GM12865 (cell line): ENCODE data around the gene OR4D2.

ENCODE experiments used
- DNase-seq: peaks from one replicate; pipeline ENCODE4 v3.0.0; 2010; ENCODE audit warnings: low read depth
- H3K4me3 ChIP-seq: 2 replicates; pipeline ENCODE4 v1.5.1; 2011; ENCODE audit warnings: mild to moderate bottlenecking, low read depth, low read length, control low read depth
- TF ChIP-seq, protein P1 (sequence below): IDR thresholded peaks from 2 replicates; pipeline ENCODE4 v1.5.1; 2011; ENCODE audit warnings: low read length, control low read depth, low read depth, inconsistent platforms; ENCODE audit not compliant: insufficient read depth; ENCODE audit errors: missing control alignments

OR4D2 gene

DNA sequence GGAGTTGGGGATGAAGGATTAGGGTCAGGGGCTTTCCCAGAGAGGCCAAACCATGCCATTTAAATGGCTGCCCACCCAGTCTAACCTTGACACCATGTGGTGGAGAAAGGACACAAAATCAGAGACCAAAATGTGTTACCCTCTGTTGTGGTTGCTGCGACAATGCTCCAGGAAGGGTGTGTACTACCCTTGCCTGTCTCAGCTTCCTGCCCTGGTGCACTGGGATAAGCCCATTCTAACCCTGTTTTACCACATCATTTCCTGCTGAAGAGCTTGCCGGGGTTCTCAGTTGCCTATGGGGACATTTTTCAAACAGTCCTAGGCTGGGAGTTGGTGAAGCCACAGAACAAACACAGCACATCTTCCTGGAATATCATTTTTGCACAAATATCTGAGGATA lies 13.7 kb upstream of the OR4D2 start:
- TF ChIP-seq, protein P1, sequence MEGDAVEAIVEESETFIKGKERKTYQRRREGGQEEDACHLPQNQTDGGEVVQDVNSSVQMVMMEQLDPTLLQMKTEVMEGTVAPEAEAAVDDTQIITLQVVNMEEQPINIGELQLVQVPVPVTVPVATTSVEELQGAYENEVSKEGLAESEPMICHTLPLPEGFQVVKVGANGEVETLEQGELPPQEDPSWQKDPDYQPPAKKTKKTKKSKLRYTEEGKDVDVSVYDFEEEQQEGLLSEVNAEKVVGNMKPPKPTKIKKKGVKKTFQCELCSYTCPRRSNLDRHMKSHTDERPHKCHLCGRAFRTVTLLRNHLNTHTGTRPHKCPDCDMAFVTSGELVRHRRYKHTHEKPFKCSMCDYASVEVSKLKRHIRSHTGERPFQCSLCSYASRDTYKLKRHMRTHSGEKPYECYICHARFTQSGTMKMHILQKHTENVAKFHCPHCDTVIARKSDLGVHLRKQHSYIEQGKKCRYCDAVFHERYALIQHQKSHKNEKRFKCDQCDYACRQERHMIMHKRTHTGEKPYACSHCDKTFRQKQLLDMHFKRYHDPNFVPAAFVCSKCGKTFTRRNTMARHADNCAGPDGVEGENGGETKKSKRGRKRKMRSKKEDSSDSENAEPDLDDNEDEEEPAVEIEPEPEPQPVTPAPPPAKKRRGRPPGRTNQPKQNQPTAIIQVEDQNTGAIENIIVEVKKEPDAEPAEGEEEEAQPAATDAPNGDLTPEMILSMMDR = no peak
- no peak overlapping the region for H3K4me3 ChIP-seq

DNA sequence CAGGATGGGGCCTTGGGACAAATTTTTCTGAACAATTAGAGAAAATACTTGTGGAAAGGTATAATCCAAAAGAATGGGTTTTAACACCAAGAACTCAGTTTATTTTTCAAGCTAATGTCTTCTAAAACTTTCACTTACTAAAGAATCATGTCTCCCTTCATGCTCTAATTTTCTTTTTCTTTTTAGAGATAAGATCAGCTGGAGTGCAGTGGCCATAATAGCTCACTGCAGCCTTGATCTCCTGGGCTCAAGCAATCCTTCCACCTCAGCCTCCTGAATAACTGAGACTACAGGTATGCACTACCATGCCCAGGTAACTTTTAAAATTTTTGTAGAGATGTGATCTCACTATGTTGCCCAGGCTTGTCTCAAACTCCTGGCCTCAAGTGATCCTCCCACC lies 13.1 kb upstream of the OR4D2 start:
- TF ChIP-seq, protein P1 = no peak
- DNase-seq = no peak

More for the DNA sequence above, 13.7 kb upstream of the OR4D2 start:
- peak; percentile 29 for DNase-seq

DNA sequence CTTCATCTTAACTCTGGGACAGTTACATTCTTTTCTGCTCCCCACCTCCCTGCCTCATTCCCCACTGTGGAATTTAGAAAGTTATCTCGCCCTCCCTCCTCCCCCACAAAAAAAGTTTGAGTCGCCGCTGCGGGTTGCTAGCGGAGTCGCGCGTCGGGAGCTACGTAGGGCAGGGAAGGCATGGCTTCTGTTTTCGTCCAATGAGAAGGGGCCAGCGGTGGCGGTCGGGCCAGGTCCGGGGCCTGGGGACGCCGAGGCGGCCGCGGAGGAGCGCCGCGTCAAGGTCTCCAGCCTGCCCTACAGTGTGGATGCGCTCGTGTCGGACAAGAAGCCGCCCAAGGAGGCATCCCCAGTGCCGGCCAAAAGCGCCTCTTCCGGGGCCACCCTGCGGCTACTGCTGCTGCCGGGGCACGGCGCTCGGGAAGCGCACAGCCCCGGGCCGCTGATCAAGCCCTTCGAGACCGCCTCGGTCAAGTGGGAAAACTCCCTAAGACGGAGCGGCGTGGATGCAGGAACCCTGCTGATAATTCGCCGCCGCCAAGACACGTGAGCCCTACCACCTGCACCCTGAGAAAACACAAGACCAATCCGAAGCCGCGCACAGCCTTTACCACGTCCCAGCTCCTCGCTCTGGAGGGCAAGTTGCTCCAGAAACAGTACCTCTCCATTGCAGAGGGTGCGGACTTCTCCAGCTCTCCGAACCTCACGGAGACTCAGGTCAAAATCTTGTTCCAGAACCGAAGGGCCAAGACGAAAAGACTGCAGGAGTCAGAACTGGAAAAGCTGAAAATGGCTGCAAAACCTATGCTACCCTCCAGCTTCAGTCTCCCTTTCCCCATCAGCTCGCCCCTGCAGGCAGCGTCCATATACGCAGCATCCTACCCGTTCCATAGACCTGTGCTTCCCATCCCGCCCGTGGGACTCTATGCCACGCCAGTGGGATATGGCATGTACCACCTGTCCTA lies 9.7 kb upstream of the OR4D2 start:
- DNase-seq = no peak
- TF ChIP-seq, protein P1 = no peak
- no peak overlapping the region for H3K4me3 ChIP-seq

More for the DNA sequence above, 13.1 kb upstream of the OR4D2 start:
- no peak overlapping the region for H3K4me3 ChIP-seq

DNA sequence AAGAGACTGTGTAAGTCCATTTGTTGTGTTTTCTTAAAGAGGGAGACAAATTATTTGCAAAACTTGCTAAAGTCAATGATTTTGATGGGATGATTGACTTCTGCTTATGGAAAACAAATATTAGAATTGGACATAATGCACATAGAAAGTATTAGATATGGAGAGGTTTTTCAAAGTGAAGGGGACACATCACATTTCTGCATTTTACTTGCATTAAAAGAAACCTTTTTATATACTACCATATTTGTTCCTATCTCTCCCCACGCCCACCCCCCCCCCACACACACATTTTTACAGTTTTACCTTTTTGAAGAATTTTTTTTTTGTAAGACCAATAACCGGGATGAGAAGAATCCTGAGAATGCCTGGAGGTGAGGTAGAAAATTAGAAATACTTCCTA lies 8.6 kb upstream of the OR4D2 start:
- no peak overlapping the region for H3K4me3 ChIP-seq
- TF ChIP-seq, protein P1 = no peak
- no peak for DNase-seq

DNA sequence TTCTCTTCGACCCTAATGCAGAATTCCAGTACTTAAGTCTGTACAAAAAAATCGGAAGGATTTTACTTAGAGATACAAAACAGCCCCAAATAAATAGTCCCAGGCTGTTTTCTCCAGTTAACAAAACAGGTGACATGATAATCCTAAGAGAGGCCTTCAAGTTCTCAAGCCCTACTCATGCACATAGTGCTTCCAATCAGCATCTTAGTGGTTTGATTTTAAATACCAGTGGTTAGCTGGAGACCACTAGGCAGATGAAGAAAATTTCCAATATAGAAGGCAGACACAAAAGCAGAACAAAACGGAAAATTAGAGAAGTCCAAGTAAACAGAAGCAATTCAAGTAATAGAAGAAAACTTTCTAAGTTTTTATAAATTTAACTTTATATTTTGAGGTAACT lies 5.2 kb upstream of the OR4D2 start:
- TF ChIP-seq, protein P1 = no peak
- DNase-seq = no peak
- H3K4me3 ChIP-seq = no peak overlapping the region

DNA sequence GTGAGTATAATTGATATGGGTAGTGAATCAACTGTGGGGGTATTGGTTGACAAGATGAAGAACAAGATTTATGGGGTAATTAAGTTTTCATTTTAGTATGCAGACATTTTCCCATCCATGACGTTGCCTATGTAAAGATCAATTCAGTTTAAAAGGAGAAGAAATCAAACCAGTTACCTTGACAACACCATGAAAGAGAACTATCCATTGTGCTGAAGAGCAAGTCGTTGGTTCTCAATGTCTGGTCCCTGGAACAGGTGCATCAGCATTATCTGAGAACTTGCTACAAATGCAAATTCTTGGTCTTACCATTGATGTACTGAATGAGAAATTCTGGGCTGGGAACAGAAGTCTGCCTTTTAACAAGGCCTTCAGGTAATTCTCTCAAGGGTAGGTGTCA lies 801 bp upstream of the OR4D2 start:
- DNase-seq = no peak
- no peak overlapping the region for H3K4me3 ChIP-seq
- TF ChIP-seq, protein P1 = no peak

DNA sequence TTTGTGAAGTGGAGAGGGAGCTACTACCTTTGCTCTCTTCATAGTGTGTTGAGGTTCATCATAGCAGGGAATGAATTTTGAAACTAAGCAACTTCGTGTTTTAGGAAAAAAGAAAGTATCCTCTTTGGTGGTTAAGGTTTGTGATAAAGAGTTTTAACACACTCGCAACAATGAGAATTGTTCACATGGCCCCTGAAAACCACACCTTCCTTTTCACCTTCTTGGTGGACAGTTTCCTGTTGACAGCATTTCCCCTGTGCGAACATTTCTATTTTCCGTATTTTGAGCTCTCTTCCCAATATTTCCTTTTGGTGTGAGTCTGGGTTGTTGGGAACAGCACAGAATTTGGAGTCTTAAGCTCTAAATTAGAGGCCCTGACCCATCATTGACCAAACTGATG lies 3.8 kb downstream of the OR4D2 start:
- DNase-seq = no peak
- TF ChIP-seq, protein P1 = no peak
- H3K4me3 ChIP-seq = no peak overlapping the region
